GM12878 (cell line): ENCODE results near the gene PACS1. TPM values are rescaled to one million over a fixed set of nuclear protein-coding genes. Genes with fewer than 3 reads are reported as not detected.

ENCODE experiments used
- ATAC-seq: fragments of 200-7000 bp; cut with Tn5 transposase; 3 replicates; pipeline ENCODE4 v1.9.1; 2020; ENCODE audit warnings: mild to moderate bottlenecking, moderate library complexity
- BruUV-seq: library from RNA; stranded (reverse); fragments of 400-500 nt; replicated peaks from 2 replicates; lab custom pipeline; 2021; lab: Mats Ljungman, UMichigan
- CTCF ChIA-PET: fragments of 300-600 bp; sonication (Branson Sonifier 250); formaldehyde crosslinking; extraction: SDS; loops from one replicate; lab custom pipeline; 2021; ENCODE audit warnings: inconsistent platforms; lab: Yijun Ruan, JAX
- POLR2A ChIA-PET: fragments of 350-600 bp; formaldehyde crosslinking; extraction: SDS; loops from one replicate; lab custom pipeline; 2021; ENCODE audit warnings: inconsistent platforms; lab: Charles Lee
- RAD21 ChIA-PET: fragments of 300-600 bp; sonication (Branson Sonifier 250); formaldehyde crosslinking; loops from one replicate; lab custom pipeline; 2023; ENCODE audit warnings: antibody characterized with exemption; ENCODE audit not compliant: unreplicated experiment; lab: Charles Lee
- SMC1A ChIA-PET: fragments of 300-600 bp; sonication (Branson Sonifier 250); formaldehyde crosslinking; loops from one replicate; lab custom pipeline; 2023; ENCODE audit not compliant: unreplicated experiment, uncharacterized antibody; lab: Charles Lee
- DNase-seq: peaks from one replicate; pipeline ENCODE4 v3.0.0-alpha.2; 2011; ENCODE audit warnings: low read depth, low spot score
- FAIRE-seq: peaks from 3 replicates; lab custom pipeline; 2011; peaks lifted over from hg19 to GRCh38; lab: Jason Lieb, UNC
- H2AFZ ChIP-seq: 2 replicates; pipeline ENCODE4 v1.6.0; 2011; ENCODE audit warnings: low read depth, low read length, control low read depth; ENCODE audit not compliant: control insufficient read depth
- H3K27ac ChIP-seq: 2 replicates; pipeline ENCODE4 v1.5.1; 2011; ENCODE audit warnings: control low read depth; ENCODE audit not compliant: control insufficient read depth, insufficient read depth
- H3K27me3 ChIP-seq, 2 experiments: replicated peaks in 1 of 2; 2 replicates each; pipeline versions ENCODE4 v1.6.0 to v1.6.1; 2011; ENCODE audit warnings: low read length in 1 of 2; ENCODE audit not compliant: control insufficient read depth in 2 of 2, insufficient read depth in 2 of 2
- H3K36me3 ChIP-seq, 2 experiments: 2 replicates each; pipeline ENCODE4 v1.5.1; 2011; ENCODE audit warnings: low read length in 1 of 2; ENCODE audit not compliant: control insufficient read depth in 2 of 2, insufficient read depth in 2 of 2
- H3K4me1 ChIP-seq: 2 replicates; pipeline ENCODE4 v1.6.1; 2011; ENCODE audit warnings: mild to moderate bottlenecking, low read length, moderate library complexity, mixed read lengths; ENCODE audit not compliant: control insufficient read depth, insufficient read depth
- H3K4me2 ChIP-seq: 2 replicates; pipeline ENCODE4 v1.6.0; 2011; ENCODE audit warnings: control low read depth; ENCODE audit not compliant: control insufficient read depth, insufficient read depth
- H3K4me3 ChIP-seq: fragments of 200-600 bp; sonication (generic); 2 replicates; pipeline ENCODE4 v1.5.1; 2016
- H3K79me2 ChIP-seq: 2 replicates; pipeline ENCODE4 v1.6.0; 2011; ENCODE audit warnings: low read length; ENCODE audit not compliant: control insufficient read depth, insufficient read depth
- H3K9ac ChIP-seq: 2 replicates; pipeline ENCODE4 v1.8.0; 2011; ENCODE audit warnings: low read length, control low read depth, mixed read lengths; ENCODE audit not compliant: control insufficient read depth, insufficient read depth
- H3K9me3 ChIP-seq: replicated peaks from 3 replicates; pipeline ENCODE4 v1.5.1; 2011; ENCODE audit warnings: mild to moderate bottlenecking, low read length; ENCODE audit not compliant: control insufficient read depth, insufficient read depth
- H4K20me1 ChIP-seq: 2 replicates; pipeline ENCODE4 v1.6.0; 2011; ENCODE audit not compliant: control insufficient read depth, insufficient read depth
- CHD2 ChIP-seq: IDR thresholded peaks from 2 replicates; pipeline ENCODE4 v1.6.1; 2011; ENCODE audit warnings: low read depth, low read length, improper control_type of control experiment, borderline replicate concordance
- JUND ChIP-seq: IDR thresholded peaks from 2 replicates; pipeline ENCODE4 v1.6.1; 2012; ENCODE audit warnings: low read depth, mild to moderate bottlenecking, low read length, improper control_type of control experiment, moderate library complexity
- MEF2A ChIP-seq: IDR thresholded peaks from 2 replicates; pipeline ENCODE4 v1.6.1; 2011; ENCODE audit warnings: low read depth, mild to moderate bottlenecking, low read length, moderate library complexity; ENCODE audit not compliant: insufficient read depth
- NR2C1 ChIP-seq: fragments of 450-650 bp; IDR thresholded peaks from 2 replicates; pipeline ENCODE4 v1.6.1; 2017; ENCODE audit warnings: antibody characterized with exemption, mild to moderate bottlenecking, moderate library complexity
- RB1 ChIP-seq: fragments of 450-650 bp; formaldehyde crosslinking; IDR thresholded peaks from 2 replicates; pipeline ENCODE4 v1.6.1; 2017; ENCODE audit warnings: mild to moderate bottlenecking, borderline replicate concordance
- SIX5 ChIP-seq: IDR thresholded peaks from 2 replicates; pipeline ENCODE4 v1.6.1; 2011; ENCODE audit warnings: mild to moderate bottlenecking, low read depth, low read length, moderate library complexity; ENCODE audit not compliant: severe bottlenecking
- SMAD5 ChIP-seq: IDR thresholded peaks from 2 replicates; pipeline ENCODE4 v1.6.1; 2016; ENCODE audit warnings: antibody characterized with exemption, low read depth
- SREBF2 ChIP-seq: IDR thresholded peaks from 2 replicates; pipeline ENCODE4 v1.6.1; 2012; ENCODE audit warnings: mild to moderate bottlenecking, low read length
- WGBS: methylation state at CpG from one replicate; pipeline ENCODE4 v1.1.6; 2016; ENCODE audit warnings: low lambda C conversion rate; ENCODE audit not compliant: insufficient replicate concordance, insufficient coverage; ENCODE audit errors: missing lambda C conversion rate; 5-methylcytosine and 5-hydroxymethylcytosine counted together
- in situ Hi-C: fragments of 300-500 bp; cut with MboI; formaldehyde crosslinking; loops from 9 replicates; pipeline ENCODE4 v1.14.3; 2018; ENCODE audit warnings: mixed read lengths
- intact Hi-C: fragments of 100-400 bp; cut with micrococcal nuclease; formaldehyde crosslinking; loops from one replicate; pipeline ENCODE4 v1.14.2; 2022; ENCODE audit not compliant: unreplicated experiment
- polyA plus RNA-seq, 11 experiments: library from polyadenylated mRNA; depleted of rRNA in 4 of 11; unstranded in 6 of 11; stranded (reverse) in 5 of 11; fragments of >200 nt; fragmentation: Nextera tagmentation in 4 of 11; fragmentation: Illumina TruSeq in 1 of 11; extraction: Ambion mirVana in 4 of 11; extraction: Trizol in 1 of 11; gene quantifications; 1 replicate in 1 of 11; 2 replicates in 10 of 11; pipeline versions ENCODE4 v1.2.1 to v1.2.3, GENCODE V29; 2011 to 2016; ENCODE audit warnings: inconsistent platforms in 2 of 11, missing spikeins in 2 of 11, low read depth in 1 of 11
- total RNA-seq, 4 experiments: library from RNA; depleted of rRNA in 3 of 4; stranded (reverse); fragments of >200 nt in 3 of 4; fragmentation: Illumina TruSeq in 1 of 4; extraction: Trizol in 1 of 4; gene quantifications; 2 replicates each; pipeline versions ENCODE4 v1.2.1 to v1.2.3, GENCODE V29; 2013 to 2021
- TF ChIP-seq, protein P1 (sequence below): IDR thresholded peaks from 2 replicates; pipeline ENCODE4 v1.6.1; 2011; ENCODE audit warnings: borderline replicate concordance, low read depth, mild to moderate bottlenecking, moderate library complexity, low read length; ENCODE audit not compliant: insufficient read depth, poor library complexity, severe bottlenecking
- TF ChIP-seq, protein P2 (sequence below): fragments of 450-650 bp; IDR thresholded peaks from 2 replicates; pipeline ENCODE4 v1.6.1; 2017; ENCODE audit warnings: mild to moderate bottlenecking, moderate library complexity
- TF ChIP-seq, protein P3 (sequence below): fragments of 450-650 bp; IDR thresholded peaks from 2 replicates; pipeline ENCODE4 v1.6.1; 2018; ENCODE audit warnings: mild to moderate bottlenecking, low read depth, moderate library complexity; ENCODE audit not compliant: partially characterized antibody

Gene PACS1
- total and polyA plus RNA-seq, 10 of the 15 experiments (the other 5 are each of a cell fraction or from before 2014, with no cell fraction given): 1.1 to 74.3 (median 17.9) TPM

DNA sequence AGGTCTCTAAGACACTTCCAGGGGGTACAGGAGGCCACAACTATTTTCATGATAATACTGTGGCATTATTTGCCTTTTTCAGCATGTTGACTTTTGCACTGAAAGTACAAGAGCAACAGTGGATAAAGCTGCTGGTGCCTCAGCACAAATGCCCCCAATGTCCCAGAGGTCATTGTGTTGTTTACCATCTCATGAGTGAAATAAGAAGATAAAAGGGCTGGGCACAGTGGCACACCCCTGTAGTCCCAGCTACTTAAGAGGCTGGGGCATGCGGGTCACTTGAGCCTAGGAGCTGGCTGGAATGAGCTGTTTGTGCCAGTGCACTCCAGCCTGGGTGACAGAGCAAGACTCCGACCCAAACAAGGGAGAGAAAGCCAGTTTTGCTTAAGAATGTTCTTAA, 125.8 kb downstream of the PACS1 start:
- peaks cover 1 to 2% of the 10 kb centered on the region in 2 experiments; a peak in 3 of 4 replicates for H3K36me3 ChIP-seq
- ChIA-PET SMC1A (interaction anchor here (1.1 to 1.8 kb wide), 5 partner anchors 15 to 127 kb away, joined by 3 to 4 read pairs (median 3); no protein-coding TSS in a partner anchor), POLR2A (interaction anchor here (0.8 kb wide), 1 partner anchor 12 kb away, joined by 12 read pairs; no protein-coding TSS in a partner anchor)

More for the DNA sequence above, 125.8 kb downstream of the PACS1 start:
- no peak for ATAC-seq
- H3K9ac ChIP-seq: no peak overlapping the region
- TF ChIP-seq JUND (no peak), SMAD5 (no peak), SIX5 (no peak), SREBF2 (no peak), MEF2A (no peak), NR2C1 (no peak), CHD2 (no peak), RB1 (no peak)
- TF ChIP-seq, protein P1, sequence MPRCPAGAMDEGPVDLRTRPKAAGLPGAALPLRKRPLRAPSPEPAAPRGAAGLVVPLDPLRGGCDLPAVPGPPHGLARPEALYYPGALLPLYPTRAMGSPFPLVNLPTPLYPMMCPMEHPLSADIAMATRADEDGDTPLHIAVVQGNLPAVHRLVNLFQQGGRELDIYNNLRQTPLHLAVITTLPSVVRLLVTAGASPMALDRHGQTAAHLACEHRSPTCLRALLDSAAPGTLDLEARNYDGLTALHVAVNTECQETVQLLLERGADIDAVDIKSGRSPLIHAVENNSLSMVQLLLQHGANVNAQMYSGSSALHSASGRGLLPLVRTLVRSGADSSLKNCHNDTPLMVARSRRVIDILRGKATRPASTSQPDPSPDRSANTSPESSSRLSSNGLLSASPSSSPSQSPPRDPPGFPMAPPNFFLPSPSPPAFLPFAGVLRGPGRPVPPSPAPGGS: no peak
- TF ChIP-seq, protein P2, sequence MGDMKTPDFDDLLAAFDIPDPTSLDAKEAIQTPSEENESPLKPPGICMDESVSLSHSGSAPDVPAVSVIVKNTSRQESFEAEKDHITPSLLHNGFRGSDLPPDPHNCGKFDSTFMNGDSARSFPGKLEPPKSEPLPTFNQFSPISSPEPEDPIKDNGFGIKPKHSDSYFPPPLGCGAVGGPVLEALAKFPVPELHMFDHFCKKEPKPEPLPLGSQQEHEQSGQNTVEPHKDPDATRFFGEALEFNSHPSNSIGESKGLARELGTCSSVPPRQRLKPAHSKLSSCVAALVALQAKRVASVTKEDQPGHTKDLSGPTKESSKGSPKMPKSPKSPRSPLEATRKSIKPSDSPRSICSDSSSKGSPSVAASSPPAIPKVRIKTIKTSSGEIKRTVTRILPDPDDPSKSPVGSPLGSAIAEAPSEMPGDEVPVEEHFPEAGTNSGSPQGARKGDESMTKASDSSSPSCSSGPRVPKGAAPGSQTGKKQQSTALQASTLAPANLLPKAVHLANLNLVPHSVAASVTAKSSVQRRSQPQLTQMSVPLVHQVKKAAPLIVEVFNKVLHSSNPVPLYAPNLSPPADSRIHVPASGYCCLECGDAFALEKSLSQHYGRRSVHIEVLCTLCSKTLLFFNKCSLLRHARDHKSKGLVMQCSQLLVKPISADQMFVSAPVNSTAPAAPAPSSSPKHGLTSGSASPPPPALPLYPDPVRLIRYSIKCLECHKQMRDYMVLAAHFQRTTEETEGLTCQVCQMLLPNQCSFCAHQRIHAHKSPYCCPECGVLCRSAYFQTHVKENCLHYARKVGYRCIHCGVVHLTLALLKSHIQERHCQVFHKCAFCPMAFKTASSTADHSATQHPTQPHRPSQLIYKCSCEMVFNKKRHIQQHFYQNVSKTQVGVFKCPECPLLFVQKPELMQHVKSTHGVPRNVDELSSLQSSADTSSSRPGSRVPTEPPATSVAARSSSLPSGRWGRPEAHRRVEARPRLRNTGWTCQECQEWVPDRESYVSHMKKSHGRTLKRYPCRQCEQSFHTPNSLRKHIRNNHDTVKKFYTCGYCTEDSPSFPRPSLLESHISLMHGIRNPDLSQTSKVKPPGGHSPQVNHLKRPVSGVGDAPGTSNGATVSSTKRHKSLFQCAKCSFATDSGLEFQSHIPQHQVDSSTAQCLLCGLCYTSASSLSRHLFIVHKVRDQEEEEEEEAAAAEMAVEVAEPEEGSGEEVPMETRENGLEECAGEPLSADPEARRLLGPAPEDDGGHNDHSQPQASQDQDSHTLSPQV: no peak
- TF ChIP-seq, protein P3, sequence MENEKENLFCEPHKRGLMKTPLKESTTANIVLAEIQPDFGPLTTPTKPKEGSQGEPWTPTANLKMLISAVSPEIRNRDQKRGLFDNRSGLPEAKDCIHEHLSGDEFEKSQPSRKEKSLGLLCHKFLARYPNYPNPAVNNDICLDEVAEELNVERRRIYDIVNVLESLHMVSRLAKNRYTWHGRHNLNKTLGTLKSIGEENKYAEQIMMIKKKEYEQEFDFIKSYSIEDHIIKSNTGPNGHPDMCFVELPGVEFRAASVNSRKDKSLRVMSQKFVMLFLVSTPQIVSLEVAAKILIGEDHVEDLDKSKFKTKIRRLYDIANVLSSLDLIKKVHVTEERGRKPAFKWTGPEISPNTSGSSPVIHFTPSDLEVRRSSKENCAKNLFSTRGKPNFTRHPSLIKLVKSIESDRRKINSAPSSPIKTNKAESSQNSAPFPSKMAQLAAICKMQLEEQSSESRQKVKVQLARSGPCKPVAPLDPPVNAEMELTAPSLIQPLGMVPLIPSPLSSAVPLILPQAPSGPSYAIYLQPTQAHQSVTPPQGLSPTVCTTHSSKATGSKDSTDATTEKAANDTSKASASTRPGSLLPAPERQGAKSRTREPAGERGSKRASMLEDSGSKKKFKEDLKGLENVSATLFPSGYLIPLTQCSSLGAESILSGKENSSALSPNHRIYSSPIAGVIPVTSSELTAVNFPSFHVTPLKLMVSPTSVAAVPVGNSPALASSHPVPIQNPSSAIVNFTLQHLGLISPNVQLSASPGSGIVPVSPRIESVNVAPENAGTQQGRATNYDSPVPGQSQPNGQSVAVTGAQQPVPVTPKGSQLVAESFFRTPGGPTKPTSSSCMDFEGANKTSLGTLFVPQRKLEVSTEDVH: no peak
- no peak for DNase-seq
- no peak overlapping the region for H2AFZ ChIP-seq
- CTCF ChIA-PET: interaction anchor here (0.6 to 1.2 kb wide), 3 partner anchors 9 to 221 kb away, joined by 3 to 5 read pairs (median 4); no protein-coding TSS in a partner anchor
- WGBS: 94% methylated on average over 2 of the region's 2 CpGs
- RAD21 ChIA-PET: interaction anchor here (1.8 kb wide), 1 partner anchor 60 kb away, joined by 5 read pairs; no protein-coding TSS in a partner anchor
- H3K4me2 ChIP-seq: no peak overlapping the region
- H3K4me3 ChIP-seq: no peak overlapping the region
- no peak for FAIRE-seq
- H3K79me2 ChIP-seq: no peaks in the 10 kb centered on the region
- in situ Hi-C loops (no loop called here), intact Hi-C loops (no loop called here)
- H3K9me3 ChIP-seq: peaks cover 3% of the 10 kb centered on the region; the same call in 2 of the 3 replicates
- no peaks in the 10 kb centered on the region for H4K20me1 ChIP-seq
- no TSS peak for BruUV-seq
- no peaks in the 10 kb centered on the region for H3K27me3 ChIP-seq
- no peak overlapping the region for H3K27ac ChIP-seq
- H3K4me1 ChIP-seq: no peaks in the 10 kb centered on the region
